Parathyroid adenoma (tissue), 2 donors: ENCODE data around the gene SLC28A1.
"Not testable (repeated sequence)": the region's sequence is repeated elsewhere in the genome, so short reads cannot be mapped to it uniquely, and the experiment has no call there.

Experiments used
- H2AFZ ChIP-seq: fragments of 300-600 bp; sonication (generic); one replicate; pipeline ENCODE4 v1.7.0; 2017; ENCODE audit warnings: antibody characterized with exemption, mild to moderate bottlenecking
- H3K27ac ChIP-seq: fragments of 300-600 bp; sonication (generic); one replicate; pipeline ENCODE4 v1.7.0; 2017
- H3K27me3 ChIP-seq: fragments of 300-600 bp; sonication (generic); one replicate; pipeline ENCODE4 v1.7.0; 2017; ENCODE audit warnings: low read length; ENCODE audit not compliant: control insufficient read depth, insufficient read depth
- H3K36me3 ChIP-seq: fragments of 300-600 bp; sonication (generic); one replicate; pipeline ENCODE4 v1.7.0; 2017; ENCODE audit warnings: low read length; ENCODE audit not compliant: control insufficient read depth, insufficient read depth
- H3K4me1 ChIP-seq: fragments of 300-600 bp; sonication (generic); one replicate; pipeline ENCODE4 v1.7.0; 2017; ENCODE audit warnings: control low read depth
- H3K4me2 ChIP-seq: fragments of 300-600 bp; sonication (generic); one replicate; pipeline ENCODE4 v1.7.0; 2017; ENCODE audit warnings: low read length
- H3K4me3 ChIP-seq: fragments of 300-600 bp; sonication (generic); one replicate; pipeline ENCODE4 v1.7.0; 2017; ENCODE audit warnings: low read depth, low read length
- H3K79me2 ChIP-seq: fragments of 300-600 bp; sonication (generic); one replicate; pipeline ENCODE4 v1.7.0; 2017; ENCODE audit warnings: control low read depth
- H3K9ac ChIP-seq: fragments of 300-600 bp; sonication (generic); one replicate; pipeline ENCODE4 v1.7.0; 2017; ENCODE audit warnings: mild to moderate bottlenecking
- H3K9me3 ChIP-seq: fragments of 300-600 bp; sonication (generic); one replicate; pipeline ENCODE4 v1.7.0; 2017; ENCODE audit warnings: low read length; ENCODE audit not compliant: control insufficient read depth
- CTCF ChIP-seq: fragments of 300-600 bp; sonication (generic); IDR thresholded peaks from one replicate; pipeline ENCODE4 v1.7.0; 2017; ENCODE audit warnings: antibody characterized with exemption, mild to moderate bottlenecking
- donor health status: primary hyperparathyroidism.

The SLC28A1 gene

GRCh38 chr15:84876269-84876668 lies 8.2 kb upstream of the SLC28A1 start:
- Histone ChIP-seq H3K9me3 (no peaks in the 10 kb centered on the region), H3K9ac (no peak overlapping the region), H3K79me2 (no peaks in the 10 kb centered on the region), H3K27ac (no peak overlapping the region), H3K4me2 (no peak overlapping the region), H3K4me1 (no peaks in the 10 kb centered on the region), H3K4me3 (no peak overlapping the region), H3K27me3 (no peaks in the 10 kb centered on the region), H2AFZ (no peak overlapping the region), H3K36me3 (no peaks in the 10 kb centered on the region)
- TF ChIP-seq CTCF = no peak

GRCh38 chr15:84877701-84878100 lies 6.8 kb upstream of the SLC28A1 start:
- H3K9me3 ChIP-seq, H3K4me1 ChIP-seq: not testable (repeated sequence)

GRCh38 chr15:84878504-84878903 lies 6.0 kb upstream of the SLC28A1 start:
- H2AFZ ChIP-seq = no peak overlapping the region
- H3K27me3 ChIP-seq = no peaks in the 10 kb centered on the region
- H3K9me3 ChIP-seq = no peaks in the 10 kb centered on the region
- no peaks in the 10 kb centered on the region for H3K79me2 ChIP-seq
- no peaks in the 10 kb centered on the region for H3K4me1 ChIP-seq
- no peak overlapping the region for H3K4me3 ChIP-seq
- no peaks in the 10 kb centered on the region for H3K36me3 ChIP-seq
- no peak overlapping the region for H3K27ac ChIP-seq
- H3K9ac ChIP-seq = no peak overlapping the region
- peak; percentile 32 for TF ChIP-seq CTCF
- no peak overlapping the region for H3K4me2 ChIP-seq

More at GRCh38 chr15:84877701-84878100, 6.8 kb upstream of the SLC28A1 start:
- H3K36me3 ChIP-seq, H3K4me3 ChIP-seq, H2AFZ ChIP-seq, H3K27ac ChIP-seq, H3K9ac ChIP-seq, H3K79me2 ChIP-seq, H3K4me2 ChIP-seq, H3K27me3 ChIP-seq: not testable (repeated sequence)

- no peaks in the 10 kb centered on the region for H3K27me3 ChIP-seq
- no peak overlapping the region for H3K27ac ChIP-seq
- no peaks in the 10 kb centered on the region for H3K79me2 ChIP-seq
- no peak overlapping the region for H3K4me3 ChIP-seq
- no peaks in the 10 kb centered on the region for H3K9me3 ChIP-seq
- no peaks in the 10 kb centered on the region for H3K4me1 ChIP-seq
- no peak overlapping the region for H3K4me2 ChIP-seq
- no peaks in the 10 kb centered on the region for H3K36me3 ChIP-seq
- no peak overlapping the region for H3K9ac ChIP-seq
- no peak for TF ChIP-seq CTCF
- no peak overlapping the region for H2AFZ ChIP-seq
Observed at GRCh38 chr15:84879088-84879780, 5.2 kb upstream of the SLC28A1 start.

- Histone ChIP-seq H3K27me3 (no peaks in the 10 kb centered on the region), H2AFZ (no peak overlapping the region), H3K4me2 (no peak overlapping the region), H3K79me2 (no peaks in the 10 kb centered on the region), H3K27ac (no peak overlapping the region), H3K9ac (no peak overlapping the region), H3K4me1 (no peaks in the 10 kb centered on the region), H3K4me3 (no peak overlapping the region), H3K9me3 (no peaks in the 10 kb centered on the region), H3K36me3 (no peaks in the 10 kb centered on the region)
- TF ChIP-seq CTCF = no peak
Observed at GRCh38 chr15:84880007-84880406, 4.5 kb upstream of the SLC28A1 start.
